Activated CD4-positive, alpha-beta T cell treated with anti-CD3 and anti-CD28 coated beads, Interleukin-10, Interleukin-2, amounts not matched to agents 100 ng/mL and 50 ng/mL, durations not matched to agents 16 hours and 8 hours (primary cell): ENCODE results near the gene GPR158.

Experiments used
- DNase-seq: peaks from one replicate; pipeline ENCODE4 v3.0.0-alpha.2; 2020

GPR158 gene

GRCh38 chr10:25209618-25210017 lies 34.8 kb downstream of the GPR158 start:
- DNase-seq: no peak

- DNase-seq: no peak
Measured at GRCh38 chr10:25210265-25210664, 35.5 kb downstream of the GPR158 start.

- no peak for DNase-seq
Measured at GRCh38 chr10:25220156-25220555, 45.4 kb downstream of the GPR158 start.

- DNase-seq: no peak
Measured at GRCh38 chr10:25222085-25222660, 47.4 kb downstream of the GPR158 start.

GRCh38 chr10:25226775-25227682 lies 52.2 kb downstream of the GPR158 start:
- peak; percentile 24 for DNase-seq

- DNase-seq: no peak
Measured at GRCh38 chr10:25231751-25232150, 57.0 kb downstream of the GPR158 start.

- no peak for DNase-seq
Measured at GRCh38 chr10:25232204-25232603, 57.4 kb downstream of the GPR158 start.

- DNase-seq: no peak
Measured at GRCh38 chr10:25245165-25245564, 70.4 kb downstream of the GPR158 start.

GRCh38 chr10:25257646-25258045 lies 82.8 kb downstream of the GPR158 start:
- no peak for DNase-seq

- DNase-seq: no peak
Measured at GRCh38 chr10:25261110-25261509, 86.3 kb downstream of the GPR158 start.

GRCh38 chr10:25261558-25261957 lies 86.8 kb downstream of the GPR158 start:
- DNase-seq: no peak

- no peak for DNase-seq
Measured at GRCh38 chr10:25263931-25264330, 89.1 kb downstream of the GPR158 start.

GRCh38 chr10:25278180-25278579 lies 103.4 kb downstream of the GPR158 start:
- no peak for DNase-seq

GRCh38 chr10:25280076-25280475 lies 105.3 kb downstream of the GPR158 start:
- DNase-seq: no peak

- no peak for DNase-seq
Measured at GRCh38 chr10:25280573-25280972, 105.8 kb downstream of the GPR158 start.

GRCh38 chr10:25285809-25286208 lies 111.0 kb downstream of the GPR158 start:
- DNase-seq: no peak

- no peak for DNase-seq
Measured at GRCh38 chr10:25288181-25288580, 113.4 kb downstream of the GPR158 start.

GRCh38 chr10:25294032-25294926 lies 119.5 kb downstream of the GPR158 start:
- peak; percentile 3 for DNase-seq

GRCh38 chr10:25296324-25296723 lies 121.5 kb downstream of the GPR158 start:
- no peak for DNase-seq

- DNase-seq: no peak
Measured at GRCh38 chr10:25297466-25297865, 122.7 kb downstream of the GPR158 start.

GRCh38 chr10:25300073-25300472 lies 125.3 kb downstream of the GPR158 start:
- DNase-seq: no peak

- DNase-seq: no peak
Measured at GRCh38 chr10:25304606-25305005, 129.8 kb downstream of the GPR158 start.

- DNase-seq: no peak
Measured at GRCh38 chr10:25306386-25306785, 131.6 kb downstream of the GPR158 start.
